SK-N-SH treated with all-trans-retinoic acid at 6 μM for 48 hours (cell line): Measurements from ENCODE around the gene SLC4A3.

ENCODE experiments used
- RARB ChIP-seq: fragments of 250-450 bp; sonication (Bioruptor Pico); IDR thresholded peaks from 2 replicates; pipeline ENCODE4 v1.8.0; 2021; ENCODE audit warnings: mild to moderate bottlenecking, moderate library complexity
- ZNF565 ChIP-seq: fragments of 450-650 bp; formaldehyde crosslinking; conservative IDR thresholded peaks from 2 replicates; pipeline ENCODE4 v1.5.0; 2020; ENCODE audit warnings: low read depth, mild to moderate bottlenecking, moderate library complexity

DNA sequence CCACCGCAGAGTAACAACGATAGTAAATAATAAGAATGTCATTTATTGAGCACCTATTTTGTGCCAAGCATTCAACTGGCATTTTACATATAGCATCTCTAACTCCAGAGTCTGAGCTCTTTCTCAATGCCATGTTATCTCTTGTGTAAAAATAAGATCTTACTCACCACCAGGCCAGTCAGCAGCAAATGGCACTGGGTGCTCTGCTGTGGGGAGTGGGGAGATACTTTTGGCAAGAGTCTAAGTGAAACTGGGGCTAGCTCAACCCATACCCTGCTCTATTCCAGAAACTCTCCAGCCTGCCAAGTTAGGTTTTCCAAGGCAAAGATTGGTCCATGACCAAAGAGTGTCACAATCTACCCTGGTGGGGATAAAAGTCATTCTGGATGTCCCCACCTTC is 5.0 kb upstream of the SLC4A3 start:
- no peak for TF ChIP-seq ZNF565 (CRISPR knock-in tag)
- TF ChIP-seq RARB (CRISPR knock-in tag): no peak
